Measurements from ENCODE around the gene BMAL1.

BMAL1 gene

GRCh38 chr11:13354335-13354734 is 76.7 kb downstream of the BMAL1 start:
- H3K9me2 ChIP-seq (replicated peaks; ENCODE audit: control insufficient read depth, low read length) = no peaks in the 10 kb centered on the region
- no peaks in the 10 kb centered on the region for H3F3A ChIP-seq (ENCODE audit: control insufficient read depth, insufficient read depth)
- no peaks in the 10 kb centered on the region for H3K4me1 ChIP-seq (ENCODE audit: control insufficient read depth, low read length)
- H3K4me3 ChIP-seq (ENCODE audit: low read length) = no peak overlapping the region
- no peaks in the 10 kb centered on the region for H3K36me3 ChIP-seq (ENCODE audit: control insufficient read depth, low read length)
- no peak for TF ChIP-seq EZH2phosphoT487 (IDR thresholded peaks at IDR 0.05; ENCODE audit: borderline replicate concordance, low read length)
- TF ChIP-seq CTCF (IDR thresholded peaks at IDR 0.05; ENCODE audit: low read depth, low read length, poor library complexity, severe bottlenecking) = peak; percentile 46
- H3K9me3 ChIP-seq (ENCODE audit: control insufficient read depth, insufficient read depth, low read length) = no peaks in the 10 kb centered on the region
- H4K20me1 ChIP-seq (ENCODE audit: control insufficient read depth, insufficient read depth, low read depth, low read length) = no peaks in the 10 kb centered on the region
- H3K79me2 ChIP-seq (ENCODE audit: control insufficient read depth, low read length) = no peaks in the 10 kb centered on the region
- H3K27ac ChIP-seq (ENCODE audit: low read depth, low read length) = no peak overlapping the region
- H3K27me3 ChIP-seq (ENCODE audit: control insufficient read depth, low read length) = peaks cover 14% of the 10 kb centered on the region
- no peak overlapping the region for H3K4me2 ChIP-seq (ENCODE audit: low read length)

- Histone ChIP-seq H3K4me3 (ENCODE audit: low read length) (no peak overlapping the region), H3F3A (ENCODE audit: control insufficient read depth, insufficient read depth) (no peaks in the 10 kb centered on the region), H3K27ac (ENCODE audit: low read depth, low read length) (no peak overlapping the region), H3K27me3 (ENCODE audit: control insufficient read depth, low read length) (peaks cover 6% of the 10 kb centered on the region; the same call in 1 of the 2 replicates), H3K9me3 (ENCODE audit: control insufficient read depth, insufficient read depth, low read length) (no peaks in the 10 kb centered on the region), H4K20me1 (ENCODE audit: control insufficient read depth, insufficient read depth, low read depth, low read length) (no peaks in the 10 kb centered on the region), H3K79me2 (ENCODE audit: control insufficient read depth, low read length) (no peaks in the 10 kb centered on the region), H3K4me1 (ENCODE audit: control insufficient read depth, low read length) (no peaks in the 10 kb centered on the region), H3K36me3 (ENCODE audit: control insufficient read depth, low read length) (no peaks in the 10 kb centered on the region), H3K4me2 (ENCODE audit: low read length) (no peak overlapping the region), H3K9me2 (replicated peaks; ENCODE audit: control insufficient read depth, low read length) (no peaks in the 10 kb centered on the region)
- TF ChIP-seq CTCF (IDR thresholded peaks at IDR 0.05; ENCODE audit: low read depth, low read length, poor library complexity, severe bottlenecking) (no peak), EZH2phosphoT487 (IDR thresholded peaks at IDR 0.05; ENCODE audit: borderline replicate concordance, low read length) (no peak)
These were observed 77.6 kb downstream of the BMAL1 start for GRCh38 chr11:13355191-13355590.

GRCh38 chr11:13357232-13357631 is 79.6 kb downstream of the BMAL1 start:
- no peaks in the 10 kb centered on the region for H3K4me1 ChIP-seq (ENCODE audit: control insufficient read depth, low read length)
- no peak overlapping the region for H3K4me2 ChIP-seq (ENCODE audit: low read length)
- no peaks in the 10 kb centered on the region for H3K27me3 ChIP-seq (ENCODE audit: control insufficient read depth, low read length)
- no peaks in the 10 kb centered on the region for H3F3A ChIP-seq (ENCODE audit: control insufficient read depth, insufficient read depth)
- TF ChIP-seq CTCF (IDR thresholded peaks at IDR 0.05; ENCODE audit: low read depth, low read length, poor library complexity, severe bottlenecking) (no peak), EZH2phosphoT487 (IDR thresholded peaks at IDR 0.05; ENCODE audit: borderline replicate concordance, low read length) (no peak)
- H3K36me3 ChIP-seq (ENCODE audit: control insufficient read depth, low read length) = no peaks in the 10 kb centered on the region
- no peaks in the 10 kb centered on the region for H3K9me3 ChIP-seq (ENCODE audit: control insufficient read depth, insufficient read depth, low read length)
- no peak overlapping the region for H3K27ac ChIP-seq (ENCODE audit: low read depth, low read length)
- H3K79me2 ChIP-seq (ENCODE audit: control insufficient read depth, low read length) = no peaks in the 10 kb centered on the region
- H3K9me2 ChIP-seq (replicated peaks; ENCODE audit: control insufficient read depth, low read length) = no peaks in the 10 kb centered on the region
- H4K20me1 ChIP-seq (ENCODE audit: control insufficient read depth, insufficient read depth, low read depth, low read length) = no peaks in the 10 kb centered on the region
- H3K4me3 ChIP-seq (ENCODE audit: low read length) = no peak overlapping the region
